Ishikawa (cell line): ENCODE data around the gene MICAL3.

ENCODE experiments used
- CEBPB ChIP-seq: IDR thresholded peaks from 2 replicates; pipeline ENCODE4 v1.6.1; 2012
- CREB1 ChIP-seq: IDR thresholded peaks from 2 replicates; pipeline ENCODE4 v1.6.1; 2012; ENCODE audit warnings: low read depth
- EGR1 ChIP-seq: IDR thresholded peaks from 2 replicates; pipeline ENCODE4 v1.6.1; 2012
- EP300 ChIP-seq: IDR thresholded peaks from 2 replicates; pipeline ENCODE4 v1.6.1; 2012; ENCODE audit warnings: borderline replicate concordance
- FOXM1 ChIP-seq: IDR thresholded peaks from 2 replicates; pipeline ENCODE4 v1.6.1; 2012; ENCODE audit warnings: low read depth, borderline replicate concordance
- NFIC ChIP-seq: IDR thresholded peaks from 2 replicates; pipeline ENCODE4 v1.6.1; 2012
- RAD21 ChIP-seq: IDR thresholded peaks from 2 replicates; pipeline ENCODE4 v1.6.1; 2012; ENCODE audit warnings: low read depth
- REST ChIP-seq: IDR thresholded peaks from 2 replicates; pipeline ENCODE4 v1.6.1; 2012; ENCODE audit warnings: low read depth, mild to moderate bottlenecking
- TAF1 ChIP-seq: IDR thresholded peaks from 2 replicates; pipeline ENCODE4 v1.6.1; 2012; ENCODE audit warnings: low read depth, mild to moderate bottlenecking
- TCF12 ChIP-seq: IDR thresholded peaks from 2 replicates; pipeline ENCODE4 v1.6.1; 2012; ENCODE audit warnings: low read depth
- TEAD4 ChIP-seq: IDR thresholded peaks from 2 replicates; pipeline ENCODE4 v1.6.1; 2012
- USF1 ChIP-seq: IDR thresholded peaks from 2 replicates; pipeline ENCODE4 v1.6.1; 2012
- YY1 ChIP-seq: IDR thresholded peaks from 2 replicates; pipeline ENCODE4 v1.6.1; 2012; ENCODE audit warnings: low read depth
- ZBTB7A ChIP-seq: IDR thresholded peaks from 2 replicates; pipeline ENCODE4 v1.6.1; 2012; ENCODE audit warnings: low read depth
- TF ChIP-seq, protein P1 (sequence below): IDR thresholded peaks from 2 replicates; pipeline ENCODE4 v1.6.1; 2012

MICAL3 gene

DNA sequence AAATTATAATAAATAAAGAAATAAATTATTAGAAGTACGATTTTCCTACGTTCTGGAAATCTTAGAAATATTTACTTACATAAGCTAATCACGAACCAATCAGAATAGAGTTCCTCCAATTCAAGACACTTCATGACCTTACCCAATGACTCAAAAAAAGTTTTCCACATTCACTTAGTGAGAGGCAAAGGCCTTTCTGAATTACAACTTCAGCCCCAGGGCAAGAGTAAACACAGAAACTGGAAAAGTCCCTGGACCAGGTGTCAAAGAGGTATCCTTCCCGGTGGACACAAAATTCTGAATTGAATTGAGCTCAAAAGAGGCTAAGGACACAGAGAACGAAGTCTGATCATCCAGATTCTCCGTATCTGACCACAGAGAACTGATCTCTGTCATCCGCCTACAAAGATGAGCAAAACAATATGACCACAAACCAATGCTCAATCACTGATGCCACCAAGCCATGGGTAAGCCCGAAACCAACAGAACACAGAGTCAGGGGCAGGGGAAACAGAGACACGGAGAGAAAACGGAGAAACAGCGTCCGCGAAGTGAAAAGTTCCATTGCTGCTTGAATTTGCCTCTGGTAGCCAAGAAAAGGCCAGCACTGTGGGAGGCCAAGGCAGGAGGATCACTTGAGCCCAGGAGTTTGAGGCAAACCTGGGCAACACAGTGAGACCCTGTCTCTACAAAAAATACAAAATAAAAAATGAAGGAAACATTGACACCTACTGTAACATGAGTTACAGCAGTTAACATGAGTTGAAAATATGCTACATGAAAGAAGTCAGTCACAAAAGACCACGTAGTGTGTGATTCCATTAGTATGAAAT is 256.9 kb downstream of the MICAL3 start:
- TF ChIP-seq EGR1 (no peak), TEAD4 (no peak), RAD21 (no peak), CEBPB (no peak), EP300 (no peak), CREB1 (no peak), TAF1 (no peak), ZBTB7A (no peak), TCF12 (no peak)

DNA sequence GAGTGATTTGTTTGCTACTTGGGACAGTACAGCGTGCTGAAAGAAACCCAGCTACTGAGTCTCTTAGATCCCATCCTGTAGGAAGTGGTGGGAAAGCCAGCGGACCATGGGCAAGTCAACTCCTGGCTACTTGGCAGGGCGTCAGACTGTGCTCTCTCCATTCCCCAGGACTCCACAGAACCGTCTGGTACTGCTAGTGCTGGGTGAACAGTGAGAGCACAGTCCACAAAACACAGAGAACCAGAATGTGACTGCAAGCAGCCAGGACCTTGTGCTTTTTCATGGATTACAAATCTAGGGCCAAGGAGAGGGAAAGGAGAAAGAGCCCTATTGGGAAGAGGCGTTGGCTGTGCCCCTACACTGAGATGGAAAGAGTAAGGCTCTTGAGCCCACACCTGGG is 260.3 kb downstream of the MICAL3 start:
- TF ChIP-seq REST (no peak), FOXM1 (no peak), RAD21 (no peak), TAF1 (no peak), YY1 (no peak), CEBPB (no peak), EP300 (no peak), EGR1 (no peak), TEAD4 (no peak), CREB1 (no peak), TCF12 (no peak), USF1 (no peak), NFIC (no peak)
- TF ChIP-seq, protein P1, sequence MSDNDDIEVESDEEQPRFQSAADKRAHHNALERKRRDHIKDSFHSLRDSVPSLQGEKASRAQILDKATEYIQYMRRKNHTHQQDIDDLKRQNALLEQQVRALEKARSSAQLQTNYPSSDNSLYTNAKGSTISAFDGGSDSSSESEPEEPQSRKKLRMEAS, result no peak

- no peak for TF ChIP-seq TEAD4
Measured at GRCh38 chr22:17761138-17761488, 263.2 kb downstream of the MICAL3 start.

- TF ChIP-seq RAD21, result peak; percentile 52; the same call in 1 of the 2 replicates
- TF ChIP-seq EGR1, result no peak
- no peak for TF ChIP-seq USF1
Measured at GRCh38 chr22:17754233-17754925, 270.0 kb downstream of the MICAL3 start.

GRCh38 chr22:17753401-17753989 is 270.9 kb downstream of the MICAL3 start:
- TF ChIP-seq EGR1 (no peak), TCF12 (no peak), USF1 (no peak)

GRCh38 chr22:17751596-17751995 is 272.8 kb downstream of the MICAL3 start:
- TF ChIP-seq YY1 (no peak), EGR1 (no peak), RAD21 (no peak), TEAD4 (no peak), TCF12 (no peak), TAF1 (no peak), USF1 (no peak), REST (no peak)
